Natural killer cell (primary cell): ENCODE data around the gene POLRMT. TPM values are rescaled to one million over a fixed set of nuclear protein-coding genes. Genes with fewer than 3 reads are reported as not detected.

Experiments
- ATAC-seq, 3 donors: fragments of 150-1000 bp in 2 of 3; fragments of 200-7000 bp in 1 of 3; cut with Tn5 transposase; 1 replicate in 1 of 3; 2 replicates in 2 of 3; pipeline ENCODE4 v1.10.0; 2021; ENCODE audit warnings: mild to moderate bottlenecking in 2 of 3, moderate library complexity in 2 of 3
- DNase-seq, 2 donors: peaks; one replicate each; pipeline versions ENCODE4 v3.0.0 to v3.0.0-alpha.2; 2013 to 2021; ENCODE audit warnings: mixed read lengths in 1 of 2
- H3K27ac ChIP-seq: one replicate; pipeline ENCODE4 v1.5.1; 2013; ENCODE audit warnings: mild to moderate bottlenecking, low read length
- H3K27me3 ChIP-seq: one replicate; pipeline ENCODE4 v1.6.1; 2013; ENCODE audit warnings: low read length; ENCODE audit not compliant: control insufficient read depth, insufficient read depth
- H3K36me3 ChIP-seq: one replicate; pipeline ENCODE4 v1.6.1; 2013; ENCODE audit warnings: low read length; ENCODE audit not compliant: control insufficient read depth, insufficient read depth
- H3K4me1 ChIP-seq: one replicate; pipeline ENCODE4 v1.6.1; 2013; ENCODE audit warnings: low read length; ENCODE audit not compliant: control insufficient read depth, insufficient read depth
- H3K4me3 ChIP-seq: one replicate; pipeline ENCODE4 v1.5.1; 2013; ENCODE audit warnings: low read length
- H3K9me3 ChIP-seq: one replicate; pipeline ENCODE4 v1.6.1; 2013; ENCODE audit warnings: low read length; ENCODE audit not compliant: control insufficient read depth, insufficient read depth
- H3K27ac Mint-ChIP-seq, 2 donors: one replicate each; pipeline ENCODE4 v1.8.0; 2022; ENCODE audit warnings: mild to moderate bottlenecking in 2 of 2, mixed read lengths in 2 of 2, moderate library complexity in 1 of 2
- H3K27me3 Mint-ChIP-seq, 2 donors: one replicate each; pipeline ENCODE4 v1.8.0; 2022; ENCODE audit warnings: low read depth in 2 of 2, mixed read lengths in 2 of 2
- H3K36me3 Mint-ChIP-seq: one replicate; pipeline ENCODE4 v1.8.0; 2022; ENCODE audit warnings: mixed read lengths
- H3K4me1 Mint-ChIP-seq, 2 donors: one replicate each; pipeline ENCODE4 v1.8.0; 2022; ENCODE audit warnings: mixed read lengths in 2 of 2
- H3K4me3 Mint-ChIP-seq: one replicate; pipeline ENCODE4 v1.8.0; 2022; ENCODE audit warnings: mild to moderate bottlenecking, moderate library complexity, mixed read lengths
- H3K9me3 Mint-ChIP-seq, 2 donors: one replicate each; pipeline ENCODE4 v1.8.0; 2022; ENCODE audit warnings: mixed read lengths in 2 of 2
- WGBS: methylation state at CpG from one replicate; pipeline ENCODE4 v1.1.7; 2013; ENCODE audit warnings: missing lambda C conversion rate; ENCODE audit not compliant: insufficient coverage; 5-methylcytosine and 5-hydroxymethylcytosine counted together
- intact Hi-C: fragments of 100-400 bp; cut with micrococcal nuclease; formaldehyde crosslinking; loops from one replicate; pipeline ENCODE4 v1.14.2; 2022
- total RNA-seq, 4 donors: library from RNA; stranded (reverse); fragments of 120-200 nt in 1 of 4; gene quantifications; one replicate each; pipeline versions ENCODE4 v1.2.3 to v1.2.4, GENCODE V29; 2013 to 2022
- TF ChIP-seq, protein P1 (sequence below): fragments of 200-600 bp; IDR thresholded peaks from one replicate; pipeline ENCODE4 v1.8.0; 2022; ENCODE audit warnings: antibody characterized with exemption

Gene POLRMT
- total RNA-seq, 3 donors from 2014 or later (not counting 1 experiment from before 2014, with no cell fraction given): 57.2 to 58.5 (median 57.6) TPM

DNA sequence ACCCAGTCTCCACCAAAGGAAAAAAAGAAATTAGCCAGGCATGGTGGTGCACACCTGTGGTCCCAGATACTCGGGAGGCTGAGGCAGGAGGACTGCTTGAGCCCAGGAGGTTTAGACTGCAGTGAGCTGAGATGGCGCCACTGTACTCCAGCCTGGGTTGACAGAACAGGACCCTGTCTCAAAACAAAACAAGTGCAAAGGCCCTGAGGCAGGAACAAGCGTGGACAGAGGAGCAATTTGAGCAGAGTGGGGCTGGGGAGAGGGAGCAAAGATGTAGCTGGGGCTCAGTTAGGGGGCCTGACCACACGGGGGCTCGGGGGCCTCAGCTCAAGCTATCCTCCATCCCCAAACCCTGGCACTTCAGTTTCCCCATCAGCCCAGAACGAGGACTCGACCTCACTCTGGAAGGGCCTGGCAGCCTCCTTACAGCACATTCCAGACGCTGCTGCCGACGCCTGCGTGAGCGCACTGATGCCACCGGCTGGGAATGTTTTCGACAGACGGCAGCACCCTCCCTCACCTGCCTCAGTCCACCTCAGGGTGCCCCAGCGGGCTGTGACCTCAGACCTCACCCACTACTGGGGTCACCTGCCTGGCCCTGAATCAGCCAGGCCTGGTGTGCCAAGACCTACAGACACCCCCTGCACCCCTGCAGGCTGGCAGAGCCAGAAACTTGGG lies 1.8 kb upstream of the POLRMT start:
- no peak overlapping the region for H3K4me3 ChIP-seq
- no peaks in the 10 kb centered on the region for H3K27me3 ChIP-seq
- H3K36me3 Mint-ChIP-seq: no peaks in the 10 kb centered on the region
- peaks cover 5% of the 10 kb centered on the region for H3K36me3 ChIP-seq
- no peaks in the 10 kb centered on the region for H3K9me3 ChIP-seq
- H3K4me1 Mint-ChIP-seq: peaks cover 16 to 37% of the 10 kb centered on the region in 2 donors
- H3K27me3 Mint-ChIP-seq: no peaks in the 10 kb centered on the region
- H3K27ac Mint-ChIP-seq: no peak overlapping the region
- ATAC-seq (no peak), DNase-seq (no peak)
- H3K4me1 ChIP-seq: peaks cover 39% of the 10 kb centered on the region
- intact Hi-C loops: no loop called here
- WGBS: 96% methylated on average over 16 of the region's 16 CpGs
- no peak overlapping the region for H3K4me3 Mint-ChIP-seq
- no peak overlapping the region for H3K27ac ChIP-seq
- TF ChIP-seq, protein P1, sequence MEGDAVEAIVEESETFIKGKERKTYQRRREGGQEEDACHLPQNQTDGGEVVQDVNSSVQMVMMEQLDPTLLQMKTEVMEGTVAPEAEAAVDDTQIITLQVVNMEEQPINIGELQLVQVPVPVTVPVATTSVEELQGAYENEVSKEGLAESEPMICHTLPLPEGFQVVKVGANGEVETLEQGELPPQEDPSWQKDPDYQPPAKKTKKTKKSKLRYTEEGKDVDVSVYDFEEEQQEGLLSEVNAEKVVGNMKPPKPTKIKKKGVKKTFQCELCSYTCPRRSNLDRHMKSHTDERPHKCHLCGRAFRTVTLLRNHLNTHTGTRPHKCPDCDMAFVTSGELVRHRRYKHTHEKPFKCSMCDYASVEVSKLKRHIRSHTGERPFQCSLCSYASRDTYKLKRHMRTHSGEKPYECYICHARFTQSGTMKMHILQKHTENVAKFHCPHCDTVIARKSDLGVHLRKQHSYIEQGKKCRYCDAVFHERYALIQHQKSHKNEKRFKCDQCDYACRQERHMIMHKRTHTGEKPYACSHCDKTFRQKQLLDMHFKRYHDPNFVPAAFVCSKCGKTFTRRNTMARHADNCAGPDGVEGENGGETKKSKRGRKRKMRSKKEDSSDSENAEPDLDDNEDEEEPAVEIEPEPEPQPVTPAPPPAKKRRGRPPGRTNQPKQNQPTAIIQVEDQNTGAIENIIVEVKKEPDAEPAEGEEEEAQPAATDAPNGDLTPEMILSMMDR: no peak
- H3K9me3 Mint-ChIP-seq: no peaks in the 10 kb centered on the region

DNA sequence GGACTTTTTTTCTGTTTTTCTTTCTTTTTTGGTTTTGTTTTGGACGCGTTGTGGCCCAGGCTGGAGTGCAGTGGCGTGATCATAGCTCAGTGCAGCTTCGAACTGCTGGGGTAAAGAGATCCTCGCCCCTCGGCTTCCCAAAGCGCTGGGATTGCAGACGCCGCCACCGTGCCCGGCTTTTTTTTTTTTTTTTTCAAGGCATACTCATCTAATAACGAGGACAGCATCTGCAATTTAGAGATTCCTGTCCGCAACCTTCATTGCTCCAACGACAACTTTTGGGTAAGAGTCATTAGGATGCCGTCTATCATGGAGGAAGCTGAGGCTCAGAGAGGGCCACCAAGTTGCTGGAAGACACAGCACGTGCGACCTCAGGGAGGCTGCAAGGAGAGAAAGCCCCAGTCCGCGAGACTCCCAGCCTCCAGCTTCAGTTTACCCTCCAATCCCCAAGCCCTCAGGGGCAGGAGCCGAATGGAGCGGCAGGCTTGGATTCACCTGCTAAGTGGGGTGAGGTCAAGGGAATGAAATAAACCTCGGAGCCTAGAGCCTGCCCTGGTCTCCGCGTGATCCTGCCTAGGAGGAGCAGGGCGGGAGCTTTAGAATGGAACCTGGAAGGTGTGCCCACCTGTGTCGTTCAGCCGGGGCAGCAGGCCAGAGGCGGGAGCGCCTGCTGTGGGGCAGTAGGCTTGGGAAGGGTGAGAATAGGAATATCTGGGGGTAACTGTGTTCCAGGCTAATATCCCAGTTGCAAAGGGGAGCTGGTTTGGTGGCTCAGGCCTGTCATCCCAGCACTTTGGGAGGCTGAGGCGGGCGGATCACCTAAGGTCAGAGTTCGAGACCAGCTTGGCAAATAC lies 676 bp upstream of the POLRMT start:
- H3K4me1 ChIP-seq: peaks cover 33% of the 10 kb centered on the region

DNA sequence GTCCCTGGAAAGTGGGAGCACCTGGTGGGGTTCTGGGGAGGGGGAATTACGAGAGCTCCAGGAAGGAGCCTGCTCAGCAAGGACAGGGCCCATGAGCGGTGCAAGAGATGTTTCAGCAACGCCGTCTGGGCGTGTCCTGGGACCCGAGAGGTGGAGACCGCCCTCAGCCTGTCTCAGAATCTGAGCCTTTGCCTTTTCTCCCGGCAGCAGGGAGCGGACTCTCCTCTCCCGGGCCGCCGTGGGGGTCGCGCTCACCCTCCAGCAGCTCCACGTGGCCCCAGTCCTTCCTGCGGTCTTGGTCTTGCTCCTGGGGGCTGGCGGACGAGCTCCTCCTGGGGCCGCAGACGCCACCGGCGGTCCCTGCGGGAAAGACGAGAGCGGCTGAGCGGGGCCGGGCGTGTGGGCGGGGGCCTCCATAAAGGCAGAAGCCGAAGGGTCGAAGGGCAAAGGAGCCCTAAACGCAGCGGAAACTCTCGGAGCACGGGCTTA lies 714 bp downstream of the POLRMT start:
- no peak for ATAC-seq
- no peaks in the 10 kb centered on the region for H3K36me3 Mint-ChIP-seq

More for the DNA sequence above, 676 bp upstream of the POLRMT start:
- intact Hi-C loops: no loop called here
- Mint-ChIP-seq H3K27ac (peak overlapping the region; percentile 87 to 95), H3K36me3 (no peaks in the 10 kb centered on the region), H3K27me3 (no peaks in the 10 kb centered on the region), H3K9me3 (no peaks in the 10 kb centered on the region), H3K4me3 (peak overlapping the region; percentile 82), H3K4me1 (peaks cover 10 to 30% of the 10 kb centered on the region in 2 donors)
- peak in 1 of 3 donors; percentile 3 for ATAC-seq
- Histone ChIP-seq H3K9me3 (no peaks in the 10 kb centered on the region), H3K4me3 (peak overlapping the region; percentile 58), H3K27ac (peak overlapping the region; percentile 79), H3K36me3 (peaks cover 5% of the 10 kb centered on the region), H3K27me3 (no peaks in the 10 kb centered on the region)
- WGBS: 33% methylated on average over 32 of the region's 32 CpGs
- TF ChIP-seq, protein P1: no peak
- DNase-seq: no peak

More for the DNA sequence above, 714 bp downstream of the POLRMT start:
- Histone ChIP-seq H3K36me3 (peaks cover 17% of the 10 kb centered on the region), H3K4me1 (peaks cover 24% of the 10 kb centered on the region), H3K27me3 (no peaks in the 10 kb centered on the region), H3K4me3 (peak overlapping the region; percentile 77), H3K27ac (peak overlapping the region; percentile 43), H3K9me3 (no peaks in the 10 kb centered on the region)
- intact Hi-C loops: no loop called here
- H3K9me3 Mint-ChIP-seq: no peaks in the 10 kb centered on the region
- peaks cover 9 to 26% of the 10 kb centered on the region in 2 donors for H3K4me1 Mint-ChIP-seq
- peak overlapping the region; percentile 87 to 95 for H3K27ac Mint-ChIP-seq
- no peaks in the 10 kb centered on the region for H3K27me3 Mint-ChIP-seq
- TF ChIP-seq, protein P1: no peak
- WGBS: 7% methylated on average over 35 of the region's 35 CpGs
- peak overlapping the region; percentile 82 for H3K4me3 Mint-ChIP-seq
- DNase-seq: peak in 1 of 2 donors; percentile 43
